GM18508 (cell line): ENCODE results near the gene RNF31.
A peak's percentile ranks its signal among the peaks of the same experiment; 100 is the strongest.
"Not testable (repeated sequence)": the region's sequence is repeated elsewhere in the genome, so short reads cannot be mapped to it uniquely, and the experiment has no call there.

Experiments
- ATAC-seq: cut with Tn5 transposase; IDR thresholded peaks from one replicate; pipeline ENCODE4 v1.9.1; 2021; ENCODE audit warnings: moderate number of reproducible peaks; ENCODE audit not compliant: insufficient read depth, unreplicated experiment

Gene RNF31

GRCh38 chr14:24195186-24196070 lies 48.1 kb downstream of the RNF31 start, which contains the start of gene TM9SF1:
Gene TM9SF1 (minus strand): TSS chr14:24195441. CDS start chr14:24195019, 422 bp downstream.
- peak; percentile 61 for ATAC-seq

GRCh38 chr14:24196071-24197055 lies 49.1 kb downstream of the RNF31 start:
- no peak for ATAC-seq

GRCh38 chr14:24197056-24197450 lies 49.8 kb downstream of the RNF31 start:
- no peak for ATAC-seq

- ATAC-seq = no peak
Observed at GRCh38 chr14:24198814-24199524, 51.7 kb downstream of the RNF31 start.

- ATAC-seq = not testable (repeated sequence)
Observed at GRCh38 chr14:24202538-24202937, 55.2 kb downstream of the RNF31 start.

- ATAC-seq = not testable (repeated sequence)
Observed at GRCh38 chr14:24203249-24203886, 56.1 kb downstream of the RNF31 start.

GRCh38 chr14:24204163-24205146 lies 57.2 kb downstream of the RNF31 start:
- ATAC-seq = no peak

- ATAC-seq = no peak
Observed at GRCh38 chr14:24206260-24207103, 59.2 kb downstream of the RNF31 start.

GRCh38 chr14:24207104-24207551 lies 59.8 kb downstream of the RNF31 start:
- ATAC-seq = no peak

- no peak for ATAC-seq
Observed at GRCh38 chr14:24207625-24208024, 60.3 kb downstream of the RNF31 start.
